ENCODE results near the gene DCAF7.

Gene DCAF7

GRCh38 chr17:63588797-63589196, 38.5 kb downstream of the DCAF7 start:
- DNase-seq (ENCODE audit: low read depth in 2 of 2) = no peak

GRCh38 chr17:63589646-63590045, 39.4 kb downstream of the DCAF7 start:
- no peak for DNase-seq (ENCODE audit: low read depth in 2 of 2)

- no peak for DNase-seq (ENCODE audit: low read depth in 2 of 2)
These were observed 42.5 kb downstream of the DCAF7 start for GRCh38 chr17:63592797-63593196.

GRCh38 chr17:63595132-63595531, 44.9 kb downstream of the DCAF7 start:
- no peak for DNase-seq (ENCODE audit: low read depth in 2 of 2)

GRCh38 chr17:63596856-63597586, 46.7 kb downstream of the DCAF7 start:
- DNase-seq (ENCODE audit: low read depth in 2 of 2) = no peak

- no peak for DNase-seq (ENCODE audit: low read depth in 2 of 2)
These were observed 48.0 kb downstream of the DCAF7 start for GRCh38 chr17:63598281-63598680.

- DNase-seq (ENCODE audit: low read depth in 2 of 2) = peak; percentile 51 to 62
These were observed 50.5 kb downstream of the DCAF7 start, which contains the start of gene TACO1 for GRCh38 chr17:63600569-63601438. TACO1 (plus strand) TSS chr17:63600895; CDS start chr17:63601084, 189 bp downstream.

GRCh38 chr17:63601439-63602371, 51.4 kb downstream of the DCAF7 start:
- no peak for DNase-seq (ENCODE audit: low read depth in 2 of 2)

- no peak for DNase-seq (ENCODE audit: low read depth in 2 of 2)
These were observed 59.7 kb downstream of the DCAF7 start for GRCh38 chr17:63609816-63610573.

- DNase-seq (ENCODE audit: low read depth in 2 of 2) = no peak
These were observed 60.6 kb downstream of the DCAF7 start for GRCh38 chr17:63610854-63611253.

GRCh38 chr17:63611354-63611753, 61.1 kb downstream of the DCAF7 start:
- no peak for DNase-seq (ENCODE audit: low read depth in 2 of 2)

GRCh38 chr17:63613663-63614062, 63.4 kb downstream of the DCAF7 start:
- DNase-seq (ENCODE audit: low read depth in 2 of 2) = no peak

- no peak for DNase-seq (ENCODE audit: low read depth in 2 of 2)
These were observed 71.0 kb downstream of the DCAF7 start for GRCh38 chr17:63621229-63621683.

- DNase-seq (ENCODE audit: low read depth in 2 of 2) = peak; percentile 97 to 98
These were observed 71.7 kb downstream of the DCAF7 start, which contains the start of gene MAP3K3 for GRCh38 chr17:63621684-63622573. MAP3K3 (plus strand) TSS chr17:63622417; CDS start chr17:63622760, 343 bp downstream.

GRCh38 chr17:63622574-63623390, 72.5 kb downstream of the DCAF7 start:
- peak in 1 of 2 donors; percentile 52 for DNase-seq (ENCODE audit: low read depth in 2 of 2)

GRCh38 chr17:63623786-63624530, 73.7 kb downstream of the DCAF7 start:
- no peak for DNase-seq (ENCODE audit: low read depth in 2 of 2)

GRCh38 chr17:63624531-63624880, 74.2 kb downstream of the DCAF7 start:
- no peak for DNase-seq (ENCODE audit: low read depth in 2 of 2)

- DNase-seq (ENCODE audit: low read depth in 2 of 2) = no peak
These were observed 76.4 kb downstream of the DCAF7 start for GRCh38 chr17:63626551-63627180.

Data from stimulated activated CD8-positive, alpha-beta memory T cell treated with anti-CD3 and anti-CD28 coated beads, Interleukin-7, amount 100 ng/mL, for 4 hours (primary cell).